GM06990 (cell line): ENCODE results near the gene HSD11B2.
A peak's percentile ranks its signal among the peaks of the same experiment; 100 is the strongest.

Source experiments
- DNase-seq: peaks from one replicate; pipeline ENCODE4 v3.0.0-alpha.2; 2011; ENCODE audit not compliant: insufficient read length; ENCODE audit errors: extremely low read depth
- H3K27me3 ChIP-seq: replicated peaks from 2 replicates; pipeline ENCODE4 v1.6.0; 2011; ENCODE audit warnings: low read length; ENCODE audit not compliant: control insufficient read depth, insufficient read depth
- H3K36me3 ChIP-seq: 2 replicates; pipeline ENCODE4 v1.5.1; 2011; ENCODE audit warnings: low read length; ENCODE audit not compliant: control insufficient read depth, insufficient read depth
- H3K4me3 ChIP-seq: replicated peaks from 2 replicates; pipeline ENCODE4 v1.5.1; 2011; ENCODE audit warnings: low read depth, mild to moderate bottlenecking, control low read depth, low read length
- CTCF ChIP-seq: IDR thresholded peaks from 2 replicates; pipeline ENCODE4 v1.5.1; 2011; ENCODE audit warnings: low read length, control low read depth, mild to moderate bottlenecking, inconsistent platforms; ENCODE audit not compliant: insufficient read depth, poor library complexity, severe bottlenecking

Gene HSD11B2

DNA sequence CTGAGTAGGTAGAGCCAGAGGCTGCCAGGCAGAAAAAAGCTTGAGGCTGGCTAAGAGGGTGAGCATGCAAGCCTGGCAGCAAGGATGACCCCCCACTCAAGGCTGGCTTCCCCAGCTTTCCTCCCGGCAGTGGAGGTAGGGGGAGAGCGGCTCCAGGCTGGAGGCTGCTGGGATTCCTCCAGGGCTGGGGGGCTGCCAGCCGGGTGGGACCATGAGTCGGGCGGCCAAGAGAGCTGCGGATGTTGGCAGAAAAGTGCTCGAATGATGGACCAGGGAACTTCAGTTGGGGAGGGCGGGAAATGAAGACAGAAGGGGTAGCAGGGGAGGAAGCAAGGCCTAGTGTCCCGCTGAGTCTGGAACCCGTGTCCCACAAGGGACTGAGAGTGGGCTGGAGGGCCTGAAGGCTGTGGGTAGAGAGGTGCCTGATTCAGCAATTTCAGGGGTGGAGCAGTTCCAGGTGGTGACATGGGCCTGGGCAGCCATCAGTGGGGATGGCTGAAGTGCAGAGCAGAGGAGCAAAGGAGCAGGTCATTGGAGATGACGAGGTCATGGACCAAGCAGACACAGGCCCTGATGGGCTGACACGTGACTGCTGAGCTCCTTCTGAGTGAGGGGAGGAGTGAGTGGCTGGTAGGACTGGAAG, 20.3 kb downstream of the HSD11B2 start:
- no peaks in the 10 kb centered on the region for H3K27me3 ChIP-seq
- DNase-seq: no peak
- H3K36me3 ChIP-seq: peaks cover 40% of the 10 kb centered on the region
- no peak overlapping the region for H3K4me3 ChIP-seq
- no peak for TF ChIP-seq CTCF

DNA sequence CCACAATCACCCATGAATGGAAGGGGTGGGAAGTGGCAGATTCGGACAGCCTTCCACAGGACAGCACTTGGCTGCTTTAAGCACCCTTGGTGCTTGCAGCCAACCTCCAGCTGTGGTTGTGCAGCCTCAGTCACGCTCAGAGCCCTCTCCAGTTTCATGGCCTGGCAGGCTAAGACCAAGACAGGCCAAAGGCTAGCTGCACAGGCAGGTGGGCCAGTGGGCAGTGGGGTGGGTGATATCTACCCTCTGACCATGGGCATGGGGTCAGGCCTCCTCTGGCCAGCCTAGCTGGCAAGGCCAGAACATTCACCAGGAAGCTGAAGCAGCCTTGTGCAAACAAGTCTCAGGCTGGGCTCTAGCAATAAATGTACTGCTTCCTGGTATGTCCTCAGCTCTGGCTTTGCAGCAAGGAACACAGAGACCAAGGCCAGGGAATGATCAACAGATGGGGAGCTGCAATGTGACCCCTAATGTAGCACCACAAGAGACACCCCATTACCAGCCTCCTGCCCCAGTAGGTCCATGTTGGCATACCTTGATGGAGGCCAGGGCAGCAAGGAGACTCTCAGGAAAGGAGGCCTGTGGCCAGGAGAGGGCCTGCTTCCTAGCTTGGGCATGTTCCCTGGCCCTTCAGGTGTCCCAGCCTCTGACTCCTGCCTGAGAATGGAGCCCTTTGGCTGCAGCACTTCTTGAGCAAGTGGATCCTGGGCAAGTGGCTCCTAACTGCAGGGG, 20.9 kb downstream of the HSD11B2 start:
- no peak for TF ChIP-seq CTCF
- DNase-seq: no peak
- Histone ChIP-seq H3K4me3 (no peak overlapping the region), H3K27me3 (no peaks in the 10 kb centered on the region), H3K36me3 (peaks cover 40% of the 10 kb centered on the region)

GRCh38 chr16:67454104-67454503, 23.2 kb downstream of the HSD11B2 start:
- Histone ChIP-seq H3K36me3 (peaks cover 34% of the 10 kb centered on the region), H3K27me3 (no peaks in the 10 kb centered on the region), H3K4me3 (no peak overlapping the region)
- DNase-seq: no peak
- TF ChIP-seq CTCF: no peak

DNA sequence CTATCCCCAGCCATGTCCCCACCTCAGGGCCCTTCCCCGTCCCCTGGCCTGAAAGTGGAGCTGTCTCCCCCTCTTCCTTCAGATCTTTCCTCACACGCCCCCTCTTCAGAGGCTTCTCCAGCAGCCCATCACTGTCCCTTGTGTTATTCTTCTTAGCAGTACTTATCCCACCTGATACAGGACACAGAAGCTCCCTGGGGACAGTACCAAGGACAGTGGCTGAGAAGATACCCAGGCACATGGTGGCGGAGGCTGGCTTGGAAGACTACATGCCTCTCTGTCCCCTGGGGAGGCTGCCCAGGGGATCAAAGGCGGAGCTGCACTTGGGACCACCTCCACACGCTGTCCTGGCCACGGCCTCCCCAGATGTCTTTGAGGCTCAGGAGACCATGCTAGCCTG, 23.9 kb downstream of the HSD11B2 start:
- Histone ChIP-seq H3K36me3 (peaks cover 30% of the 10 kb centered on the region), H3K4me3 (no peak overlapping the region), H3K27me3 (no peaks in the 10 kb centered on the region)
- no peak for DNase-seq
- TF ChIP-seq CTCF: no peak

GRCh38 chr16:67456391-67457081, 25.6 kb downstream of the HSD11B2 start:
- no peak for DNase-seq
- H3K4me3 ChIP-seq: no peak overlapping the region
- TF ChIP-seq CTCF: peak; percentile 28
- H3K27me3 ChIP-seq: no peaks in the 10 kb centered on the region
- H3K36me3 ChIP-seq: peaks cover 28% of the 10 kb centered on the region
